Colonic mucosa (tissue), 4 donors: ENCODE results near the gene DAP. TPM values are rescaled to one million over a fixed set of nuclear protein-coding genes. Genes with fewer than 3 reads are reported as not detected.

Source experiments
- DNase-seq: peaks from one replicate; pipeline ENCODE4 v3.0.0-alpha.2; 2020
- H3K27ac ChIP-seq: fragments of 200-600 bp; one replicate; pipeline ENCODE4 v1.8.0; 2021
- H3K27me3 ChIP-seq: fragments of 200-600 bp; one replicate; pipeline ENCODE4 v1.8.0; 2021
- H3K36me3 ChIP-seq: fragments of 200-600 bp; one replicate; pipeline ENCODE4 v1.8.0; 2021
- H3K4me1 ChIP-seq: fragments of 200-600 bp; one replicate; pipeline ENCODE4 v1.8.0; 2021; ENCODE audit warnings: mild to moderate bottlenecking
- H3K4me3 ChIP-seq: fragments of 200-600 bp; one replicate; pipeline ENCODE4 v1.8.0; 2021
- H3K9ac ChIP-seq, 2 donors: one replicate each; pipeline ENCODE4 v1.7.0; 2013; ENCODE audit warnings: control low read depth in 2 of 2, low read depth in 2 of 2, low read length in 2 of 2
- H3K9me3 ChIP-seq: fragments of 200-600 bp; one replicate; pipeline ENCODE4 v1.8.0; 2021
- CTCF ChIP-seq: fragments of 200-600 bp; IDR thresholded peaks from one replicate; pipeline ENCODE4 v1.8.0; 2022; ENCODE audit warnings: antibody characterized with exemption, mild to moderate bottlenecking
- intact Hi-C: fragments of 100-400 bp; cut with DNase I; formaldehyde crosslinking; loops from one replicate; pipeline ENCODE4 v1.14.1; 2022
- total RNA-seq, 2 donors: library from RNA; stranded (reverse); fragmentation: NEBNext Ultra II Directional in 1 of 2; extraction: Animal tissue kit (Norgen Biotek cat#: 25700) in 1 of 2; gene quantifications; one replicate each; pipeline ENCODE4 v1.2.1, GENCODE V29; 2021
- donor health status: healthy.
- donor health status: DM: no; HTN: no; CAD: no.
- donor health status: DM: no; HTN: no; CAD: no.

DAP gene
- total RNA-seq, 2 donors from 2014 or later, result 106 to 133 TPM

GRCh38 chr5:10731913-10732312, 29.1 kb downstream of the DAP start:
- no peak for TF ChIP-seq CTCF
- Histone ChIP-seq H3K27me3 (no peaks in the 10 kb centered on the region), H3K9ac (no peak overlapping the region), H3K9me3 (no peaks in the 10 kb centered on the region), H3K4me3 (no peak overlapping the region), H3K27ac (no peak overlapping the region), H3K36me3 (no peaks in the 10 kb centered on the region), H3K4me1 (no peaks in the 10 kb centered on the region)
- no peak for DNase-seq
- intact Hi-C loops, result no loop called here

- no peak overlapping the region for H3K27ac ChIP-seq
- H3K9me3 ChIP-seq, result no peaks in the 10 kb centered on the region
- H3K27me3 ChIP-seq, result no peaks in the 10 kb centered on the region
- H3K36me3 ChIP-seq, result no peaks in the 10 kb centered on the region
- no peak overlapping the region for H3K4me3 ChIP-seq
- intact Hi-C loops, result no loop called here
- no peak overlapping the region for H3K9ac ChIP-seq
- DNase-seq, result no peak
- no peaks in the 10 kb centered on the region for H3K4me1 ChIP-seq
- TF ChIP-seq CTCF, result no peak
Measured at GRCh38 chr5:10730043-10730351, 31.0 kb downstream of the DAP start.

GRCh38 chr5:10729320-10730042, 31.6 kb downstream of the DAP start:
- Histone ChIP-seq H3K9ac (no peak overlapping the region), H3K4me3 (no peak overlapping the region), H3K9me3 (no peaks in the 10 kb centered on the region), H3K4me1 (no peaks in the 10 kb centered on the region), H3K27me3 (no peaks in the 10 kb centered on the region), H3K27ac (no peak overlapping the region), H3K36me3 (no peaks in the 10 kb centered on the region)
- DNase-seq, result no peak
- TF ChIP-seq CTCF, result no peak
- intact Hi-C loops, result no loop called here

- TF ChIP-seq CTCF, result no peak
- Histone ChIP-seq H3K27me3 (no peaks in the 10 kb centered on the region), H3K9ac (no peak overlapping the region), H3K4me3 (no peak overlapping the region), H3K4me1 (no peaks in the 10 kb centered on the region), H3K36me3 (no peaks in the 10 kb centered on the region), H3K9me3 (no peaks in the 10 kb centered on the region), H3K27ac (no peak overlapping the region)
- intact Hi-C loops, result no loop called here
- DNase-seq, result no peak
Measured at GRCh38 chr5:10728679-10729078, 32.4 kb downstream of the DAP start.

- no peak overlapping the region for H3K4me3 ChIP-seq
- H3K4me1 ChIP-seq, result no peaks in the 10 kb centered on the region
- no peak overlapping the region for H3K27ac ChIP-seq
- TF ChIP-seq CTCF, result no peak
- no peaks in the 10 kb centered on the region for H3K36me3 ChIP-seq
- DNase-seq, result no peak
- no peaks in the 10 kb centered on the region for H3K9me3 ChIP-seq
- no peak overlapping the region for H3K9ac ChIP-seq
- intact Hi-C loops, result no loop called here
- H3K27me3 ChIP-seq, result no peaks in the 10 kb centered on the region
Measured at GRCh38 chr5:10727861-10728260, 33.2 kb downstream of the DAP start.
